ENCODE data around the gene ST8SIA1.
"Not testable (repeated sequence)": the region's sequence is repeated elsewhere in the genome, so short reads cannot be mapped to it uniquely, and the experiment has no call there.

The ST8SIA1 gene, protein sequence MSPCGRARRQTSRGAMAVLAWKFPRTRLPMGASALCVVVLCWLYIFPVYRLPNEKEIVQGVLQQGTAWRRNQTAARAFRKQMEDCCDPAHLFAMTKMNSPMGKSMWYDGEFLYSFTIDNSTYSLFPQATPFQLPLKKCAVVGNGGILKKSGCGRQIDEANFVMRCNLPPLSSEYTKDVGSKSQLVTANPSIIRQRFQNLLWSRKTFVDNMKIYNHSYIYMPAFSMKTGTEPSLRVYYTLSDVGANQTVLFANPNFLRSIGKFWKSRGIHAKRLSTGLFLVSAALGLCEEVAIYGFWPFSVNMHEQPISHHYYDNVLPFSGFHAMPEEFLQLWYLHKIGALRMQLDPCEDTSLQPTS

GRCh38 chr12:22334410-22335100 lies at the start of gene ST8SIA1:
TSS of gene ST8SIA1 (minus strand) at chr12:22334707. CDS start at chr12:22334232, 475 bp downstream.
- TF ChIP-seq SUZ12 (IDR thresholded peaks at IDR 0.05) (no peak), L3MBTL2 (conservative IDR thresholded peaks at IDR 0.05) (0 out of 2 replicates have a peak, but pooled peaks have one; percentile 18)
- peak; percentile 29 for DNase-seq (ENCODE audit: extremely low spot score)
- ChIA-PET POLR2A (no interaction called here), CTCF (interaction anchor here (0.6 to 1.2 kb wide), 2 partner anchors 21 to 26 kb away, joined by 3 to 4 read pairs; no protein-coding TSS in a partner anchor)

- DNase-seq (ENCODE audit: extremely low spot score): no peak
These were observed 45.5 kb upstream of the ST8SIA1 start for GRCh38 chr12:22380031-22380430.

GRCh38 chr12:22377731-22378496 lies 43.4 kb upstream of the ST8SIA1 start:
- ChIA-PET CTCF (no interaction called here), POLR2A (no interaction called here)
- TF ChIP-seq L3MBTL2 (conservative IDR thresholded peaks at IDR 0.05): no peak
- DNase-seq (ENCODE audit: extremely low spot score): no peak

More at GRCh38 chr12:22380031-22380430, 45.5 kb upstream of the ST8SIA1 start:
- ChIA-PET POLR2A (no interaction called here), CTCF (no interaction called here)
- TF ChIP-seq HDGF (IDR thresholded peaks at IDR 0.05; ENCODE audit: borderline replicate concordance) (no peak), SUZ12 (IDR thresholded peaks at IDR 0.05) (no peak), ELF4 (IDR thresholded peaks at IDR 0.05) (no peak), FOXK2 (IDR thresholded peaks at IDR 0.05) (no peak), ARNT (IDR thresholded peaks at IDR 0.05) (no peak), SP1 (IDR thresholded peaks at IDR 0.05) (no peak), BHLHE40 (IDR thresholded peaks at IDR 0.05; ENCODE audit: borderline replicate concordance) (no peak), NFRKB (IDR thresholded peaks at IDR 0.05) (no peak), FOXM1 (IDR thresholded peaks at IDR 0.05; ENCODE audit: borderline replicate concordance) (no peak), CTBP1 (IDR thresholded peaks at IDR 0.05; ENCODE audit: borderline replicate concordance) (no peak), L3MBTL2 (conservative IDR thresholded peaks at IDR 0.05) (no peak), TARDBP (IDR thresholded peaks at IDR 0.05) (no peak), LEF1 (IDR thresholded peaks at IDR 0.05; ENCODE audit: borderline replicate concordance) (no peak), FOXA1 (IDR thresholded peaks at IDR 0.05) (no peak), ZNF384 (IDR thresholded peaks at IDR 0.05) (no peak)
- TF ChIP-seq, protein P1, sequence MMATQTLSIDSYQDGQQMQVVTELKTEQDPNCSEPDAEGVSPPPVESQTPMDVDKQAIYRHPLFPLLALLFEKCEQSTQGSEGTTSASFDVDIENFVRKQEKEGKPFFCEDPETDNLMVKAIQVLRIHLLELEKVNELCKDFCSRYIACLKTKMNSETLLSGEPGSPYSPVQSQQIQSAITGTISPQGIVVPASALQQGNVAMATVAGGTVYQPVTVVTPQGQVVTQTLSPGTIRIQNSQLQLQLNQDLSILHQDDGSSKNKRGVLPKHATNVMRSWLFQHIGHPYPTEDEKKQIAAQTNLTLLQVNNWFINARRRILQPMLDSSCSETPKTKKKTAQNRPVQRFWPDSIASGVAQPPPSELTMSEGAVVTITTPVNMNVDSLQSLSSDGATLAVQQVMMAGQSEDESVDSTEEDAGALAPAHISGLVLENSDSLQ (IDR thresholded peaks at IDR 0.05): no peak

DNA sequence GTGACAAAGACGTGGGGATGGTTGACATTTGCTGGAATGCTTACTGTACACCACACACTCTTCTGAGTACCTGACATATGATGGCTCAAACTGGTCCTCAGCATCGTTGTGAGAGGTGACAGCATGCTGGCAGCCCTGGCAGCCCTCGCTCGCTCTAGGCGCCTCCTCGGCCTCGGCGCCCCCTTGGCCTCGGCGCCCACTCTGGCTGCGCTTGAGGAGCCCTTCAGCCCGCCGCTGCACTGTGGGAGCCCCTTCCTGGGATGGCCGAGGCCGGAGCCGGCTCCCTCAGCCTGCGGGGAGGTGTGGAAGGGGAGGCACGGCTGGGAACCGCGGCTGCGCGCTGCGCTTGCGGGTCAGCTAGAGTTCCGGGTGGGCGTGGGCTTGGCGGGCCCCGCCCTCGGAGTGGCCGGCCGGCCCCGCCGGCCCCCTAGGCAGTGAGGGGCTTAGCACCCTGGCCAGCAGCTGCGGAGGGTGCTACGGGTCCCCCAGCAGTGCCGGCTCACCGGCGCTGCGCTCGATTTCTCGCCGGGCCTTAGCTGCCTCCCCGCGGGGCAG lies 42.2 kb upstream of the ST8SIA1 start:
- POLR2A ChIA-PET; CTCF ChIA-PET; DNase-seq (ENCODE audit: extremely low spot score): not testable (repeated sequence)

DNA sequence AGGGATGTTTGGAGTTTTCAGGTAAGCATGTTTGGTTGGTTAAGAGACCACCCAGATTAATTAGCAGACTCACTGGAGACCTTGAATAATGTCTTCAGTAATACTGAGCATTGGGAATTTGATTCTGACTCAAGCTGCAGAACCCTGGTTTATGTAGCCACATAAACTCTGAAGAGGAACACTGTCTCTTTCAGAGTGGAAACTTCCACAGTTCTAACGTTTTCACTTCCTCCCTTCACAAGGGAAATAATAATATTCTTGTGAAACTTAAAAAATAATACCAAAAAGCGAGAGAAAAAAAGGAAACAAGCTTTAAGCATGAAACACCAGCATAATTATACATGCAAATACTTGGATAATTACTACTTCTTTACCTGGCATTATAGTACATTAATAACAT lies 40.0 kb upstream of the ST8SIA1 start:
- DNase-seq (ENCODE audit: extremely low spot score): no peak
- ChIA-PET POLR2A (no interaction called here), CTCF (no interaction called here)
- TF ChIP-seq ELF4 (IDR thresholded peaks at IDR 0.05) (no peak), SP1 (IDR thresholded peaks at IDR 0.05) (no peak), SUZ12 (IDR thresholded peaks at IDR 0.05) (no peak), LEF1 (IDR thresholded peaks at IDR 0.05; ENCODE audit: borderline replicate concordance) (no peak), L3MBTL2 (conservative IDR thresholded peaks at IDR 0.05) (no peak)

DNA sequence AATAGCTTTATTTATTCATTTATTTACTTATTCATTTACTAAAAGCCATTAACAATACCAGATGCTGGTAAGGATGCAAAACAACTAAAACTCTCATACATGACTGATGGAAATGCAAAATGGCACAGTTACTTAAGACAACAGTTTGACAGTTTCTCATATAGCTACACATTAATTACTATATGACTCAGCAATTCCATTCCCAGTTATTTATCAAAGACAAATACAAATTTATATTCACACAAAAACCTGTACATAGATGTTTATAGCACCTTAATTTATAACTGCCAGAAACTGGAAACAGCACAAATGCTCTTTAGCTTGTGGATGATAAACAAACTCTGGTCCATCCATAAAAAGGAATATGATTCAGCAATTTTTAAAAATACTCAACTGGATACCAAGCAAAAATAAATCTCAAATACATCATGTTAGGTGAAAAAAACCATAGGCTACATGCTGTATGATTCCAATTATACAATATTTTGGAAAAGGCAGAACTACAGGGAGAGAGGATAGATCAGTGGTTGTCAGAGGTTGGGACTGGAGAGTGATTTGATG lies 37.9 kb upstream of the ST8SIA1 start:
- CTCF ChIA-PET: no interaction called here
- no peak for TF ChIP-seq TARDBP (IDR thresholded peaks at IDR 0.05)
- no peak for TF ChIP-seq FOXM1 (IDR thresholded peaks at IDR 0.05; ENCODE audit: borderline replicate concordance)
- TF ChIP-seq FOXK2 (IDR thresholded peaks at IDR 0.05): no peak
- no peak for TF ChIP-seq HDGF (IDR thresholded peaks at IDR 0.05; ENCODE audit: borderline replicate concordance)
- no peak for TF ChIP-seq ZNF384 (IDR thresholded peaks at IDR 0.05)
- TF ChIP-seq BHLHE40 (IDR thresholded peaks at IDR 0.05; ENCODE audit: borderline replicate concordance): no peak
- no peak for TF ChIP-seq L3MBTL2 (conservative IDR thresholded peaks at IDR 0.05)
- TF ChIP-seq NFRKB (IDR thresholded peaks at IDR 0.05): no peak
- TF ChIP-seq LEF1 (IDR thresholded peaks at IDR 0.05; ENCODE audit: borderline replicate concordance): no peak
- no peak for TF ChIP-seq FOXA1 (IDR thresholded peaks at IDR 0.05)
- POLR2A ChIA-PET: no interaction called here
- DNase-seq (ENCODE audit: extremely low spot score): no peak

DNA sequence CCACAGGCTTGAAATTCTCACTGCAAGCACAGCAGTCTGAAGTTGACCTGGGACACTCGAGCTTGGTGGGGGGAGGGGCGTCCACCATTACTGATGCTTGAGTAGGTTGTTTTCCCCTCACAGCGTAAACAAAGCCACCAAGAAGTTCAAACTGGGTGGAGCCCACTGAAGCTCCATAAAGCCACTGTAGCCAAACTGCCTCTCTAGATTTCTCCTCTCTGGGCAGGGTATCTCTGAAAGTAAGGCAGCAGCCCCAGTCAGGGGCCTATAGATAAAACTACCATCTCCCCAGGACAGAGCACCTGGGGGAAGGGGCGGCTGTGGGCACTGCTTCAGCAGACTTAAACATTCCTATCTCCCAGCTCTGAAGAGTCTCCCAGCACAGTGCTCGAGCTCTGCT lies 31.7 kb upstream of the ST8SIA1 start:
- ChIA-PET CTCF (no interaction called here), POLR2A (no interaction called here)
- no peak for DNase-seq (ENCODE audit: extremely low spot score)
- TF ChIP-seq ZNF384 (IDR thresholded peaks at IDR 0.05): no peak
- no peak for TF ChIP-seq HDGF (IDR thresholded peaks at IDR 0.05; ENCODE audit: borderline replicate concordance)
- no peak for TF ChIP-seq FOXK2 (IDR thresholded peaks at IDR 0.05)
- TF ChIP-seq, protein P1 (IDR thresholded peaks at IDR 0.05): no peak
- no peak for TF ChIP-seq SP1 (IDR thresholded peaks at IDR 0.05)
- no peak for TF ChIP-seq FOXM1 (IDR thresholded peaks at IDR 0.05; ENCODE audit: borderline replicate concordance)
- no peak for TF ChIP-seq SUZ12 (IDR thresholded peaks at IDR 0.05)
- TF ChIP-seq ARNT (IDR thresholded peaks at IDR 0.05): no peak
- TF ChIP-seq ELF4 (IDR thresholded peaks at IDR 0.05): no peak
- TF ChIP-seq FOXA1 (IDR thresholded peaks at IDR 0.05): no peak
- no peak for TF ChIP-seq BHLHE40 (IDR thresholded peaks at IDR 0.05; ENCODE audit: borderline replicate concordance)
- TF ChIP-seq L3MBTL2 (conservative IDR thresholded peaks at IDR 0.05): no peak
- no peak for TF ChIP-seq NFRKB (IDR thresholded peaks at IDR 0.05)
- TF ChIP-seq CTBP1 (IDR thresholded peaks at IDR 0.05; ENCODE audit: borderline replicate concordance): no peak
- no peak for TF ChIP-seq TARDBP (IDR thresholded peaks at IDR 0.05)
- TF ChIP-seq LEF1 (IDR thresholded peaks at IDR 0.05; ENCODE audit: borderline replicate concordance): no peak
